ENCODE results near the gene PGBD5.

PGBD5 gene

GRCh38 chr1:230395932-230396331 lies 30.2 kb downstream of the PGBD5 start:
- no peak for DNase-seq

DNA sequence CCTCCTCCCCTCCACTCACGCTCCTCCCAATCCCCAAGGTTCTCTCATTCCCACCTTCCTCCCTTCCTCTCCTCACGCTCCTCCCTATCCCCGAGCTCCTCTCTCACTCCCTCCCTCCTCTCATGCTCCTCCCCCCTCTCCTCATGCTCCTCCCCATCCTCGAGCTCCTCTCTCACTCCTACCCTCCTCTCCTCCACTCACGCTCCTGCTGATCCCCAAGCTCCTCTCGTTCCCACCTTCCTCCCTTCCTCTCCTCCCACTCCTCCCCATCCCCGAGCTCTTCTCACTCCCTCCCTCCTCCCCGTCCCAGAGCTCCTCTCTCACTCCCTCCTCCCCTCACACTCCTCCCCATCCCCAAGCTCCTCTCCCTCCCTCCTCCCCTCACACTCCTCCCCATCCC lies 31.4 kb downstream of the PGBD5 start:
- DNase-seq = no peak

- DNase-seq = no peak
Measured at GRCh38 chr1:230394134-230394533, 32.0 kb downstream of the PGBD5 start.

GRCh38 chr1:230393722-230394121 lies 32.4 kb downstream of the PGBD5 start:
- no peak for DNase-seq

- no peak for DNase-seq
Measured at GRCh38 chr1:230392920-230393521, 33.1 kb downstream of the PGBD5 start.

- no peak for DNase-seq
Measured at GRCh38 chr1:230392536-230392909, 33.6 kb downstream of the PGBD5 start.

DNA sequence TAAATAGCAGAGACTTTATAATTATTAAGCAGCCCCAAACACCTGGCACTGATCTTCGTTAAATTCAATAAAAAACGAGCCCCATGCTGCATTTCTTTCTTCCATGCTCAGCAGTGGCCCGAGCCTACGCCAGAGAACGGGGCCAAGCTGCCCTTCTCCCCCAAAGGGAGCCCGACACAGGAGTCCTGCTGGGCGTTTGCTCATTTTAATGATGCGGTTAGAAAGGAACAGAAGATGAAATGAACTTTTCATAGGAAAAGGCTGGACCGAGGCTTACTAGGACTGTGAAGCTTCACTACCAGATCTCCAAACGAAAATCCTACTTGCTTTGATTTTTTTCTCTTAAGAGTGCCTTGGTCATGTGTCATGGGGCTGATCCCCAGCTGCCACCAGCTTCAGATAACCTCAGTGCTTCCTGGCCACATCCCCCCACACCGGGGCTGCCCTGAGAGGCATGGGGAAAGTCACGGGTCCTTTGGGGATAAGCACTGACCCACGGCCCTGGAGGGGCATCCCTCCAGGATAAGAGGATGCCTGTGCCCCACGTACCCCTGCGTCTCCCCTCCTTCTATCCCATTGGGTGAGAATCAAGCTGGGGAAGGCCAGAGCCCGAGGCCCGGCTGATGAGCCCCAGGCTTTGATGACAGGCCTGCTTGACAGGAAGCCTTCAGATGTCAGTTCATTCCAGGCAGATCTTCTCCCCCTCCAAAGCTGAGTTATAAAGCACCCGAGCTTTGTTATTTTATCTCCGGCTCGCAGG lies 34.2 kb downstream of the PGBD5 start:
- DNase-seq = no peak

GRCh38 chr1:230390371-230390770 lies 35.8 kb downstream of the PGBD5 start:
- DNase-seq = no peak

DNA sequence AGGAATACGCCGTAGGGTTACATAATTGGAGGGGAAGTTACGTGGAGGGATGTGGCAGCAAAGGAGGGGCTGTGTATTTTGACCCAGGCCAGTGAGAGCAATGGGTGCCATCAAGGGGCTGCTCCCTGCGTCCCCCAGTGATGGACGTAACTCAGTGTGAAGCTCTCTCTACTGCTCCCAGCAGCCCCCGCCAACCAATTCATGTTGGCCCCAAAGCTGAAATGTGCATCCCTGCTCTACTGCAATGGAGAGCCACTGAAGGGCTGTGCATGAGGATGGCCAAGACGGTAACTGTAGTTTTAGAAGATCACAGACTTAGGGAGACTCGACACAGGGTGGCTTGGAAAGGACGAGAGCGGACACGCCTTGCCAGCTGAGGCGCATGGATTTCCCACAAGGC lies 38.3 kb downstream of the PGBD5 start:
- DNase-seq = no peak

- DNase-seq = no peak
Measured at GRCh38 chr1:230387296-230387695, 38.8 kb downstream of the PGBD5 start.

- DNase-seq = no peak
Measured at GRCh38 chr1:230386637-230387262, 39.4 kb downstream of the PGBD5 start.

DNA sequence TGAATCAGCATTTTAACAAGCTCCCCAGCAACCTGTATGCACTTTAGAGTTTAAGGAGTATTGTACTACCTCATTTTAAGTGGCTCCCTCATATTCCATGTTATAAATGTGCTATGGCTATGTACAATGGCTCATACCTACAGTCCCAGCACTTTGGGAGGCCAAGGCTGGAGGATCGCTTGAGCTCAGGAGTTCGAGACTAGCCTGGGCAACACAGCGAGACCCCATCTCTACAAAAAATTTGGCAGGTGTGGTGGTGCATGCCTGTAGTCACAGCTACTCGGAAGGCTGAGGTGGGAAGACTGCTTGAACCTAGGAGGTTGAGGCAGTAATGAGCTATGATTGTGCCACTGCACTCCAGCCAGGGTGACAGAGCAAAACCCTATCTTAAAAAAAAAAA lies 40.2 kb downstream of the PGBD5 start:
- DNase-seq = no peak

GRCh38 chr1:230385158-230385450 lies 41.0 kb downstream of the PGBD5 start:
- no peak for DNase-seq

GRCh38 chr1:230384380-230385157 lies 41.6 kb downstream of the PGBD5 start:
- no peak for DNase-seq

DNA sequence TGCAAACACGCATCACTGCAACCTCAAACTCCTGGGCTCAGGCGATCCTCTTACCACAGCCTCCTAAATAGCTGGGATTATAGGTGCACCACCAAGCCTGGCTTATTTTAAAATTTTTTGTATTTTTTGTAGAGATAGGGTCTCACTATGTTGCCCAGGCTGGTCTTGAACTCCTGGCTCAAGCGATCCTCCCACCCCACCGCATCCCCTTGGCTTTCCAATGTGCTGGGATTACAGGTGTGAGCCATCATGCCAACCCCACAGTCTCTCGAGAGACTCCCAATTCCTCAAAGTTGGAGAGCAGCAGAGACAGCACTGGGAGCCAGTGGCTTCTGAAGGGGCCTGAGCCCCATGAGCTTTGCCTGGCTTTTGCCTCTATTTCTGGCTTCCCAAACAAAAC lies 42.7 kb downstream of the PGBD5 start:
- no peak for DNase-seq

GRCh38 chr1:230382001-230382491 lies 44.1 kb downstream of the PGBD5 start:
- no peak for DNase-seq

DNA sequence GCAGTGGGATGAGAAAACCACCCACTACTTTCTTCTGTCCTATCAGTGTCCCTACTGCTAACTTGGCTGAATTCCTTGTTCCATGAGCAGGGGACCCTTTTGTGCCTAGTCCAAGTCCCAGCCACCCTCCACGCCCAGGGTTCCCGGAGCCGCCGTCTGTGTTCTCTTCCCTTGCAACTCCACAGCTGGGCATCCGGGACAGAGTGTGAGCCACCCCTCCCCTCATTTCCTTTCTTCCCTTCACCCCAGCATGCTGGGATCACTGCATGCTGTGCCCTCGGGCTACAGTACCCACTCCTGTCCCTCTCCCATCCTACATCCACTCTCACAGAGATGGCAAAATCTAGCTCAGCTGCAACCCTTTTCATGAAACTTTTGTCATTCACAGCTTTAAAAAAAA lies 44.5 kb downstream of the PGBD5 start:
- DNase-seq = no peak

DNA sequence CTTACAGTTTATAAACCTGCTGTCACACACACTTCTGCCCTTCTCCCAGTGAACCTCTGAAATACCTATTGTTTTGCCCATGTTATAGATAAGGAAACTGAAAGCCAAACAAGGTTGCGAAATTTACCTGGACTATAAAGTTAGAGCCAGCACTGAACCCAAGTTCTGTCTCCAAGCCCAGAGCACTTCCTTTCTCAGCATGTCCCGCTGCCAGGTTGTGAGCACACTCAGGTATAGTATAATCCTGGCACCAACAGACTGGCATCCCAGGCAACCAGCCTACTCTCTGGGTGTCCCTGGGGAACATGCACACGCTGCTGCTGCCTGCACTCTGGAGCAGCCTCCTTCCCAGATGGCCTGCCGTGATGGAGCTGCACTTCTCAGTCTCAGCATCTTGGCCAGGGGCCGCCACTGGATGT lies 45.1 kb downstream of the PGBD5 start:
- DNase-seq = no peak

DNA sequence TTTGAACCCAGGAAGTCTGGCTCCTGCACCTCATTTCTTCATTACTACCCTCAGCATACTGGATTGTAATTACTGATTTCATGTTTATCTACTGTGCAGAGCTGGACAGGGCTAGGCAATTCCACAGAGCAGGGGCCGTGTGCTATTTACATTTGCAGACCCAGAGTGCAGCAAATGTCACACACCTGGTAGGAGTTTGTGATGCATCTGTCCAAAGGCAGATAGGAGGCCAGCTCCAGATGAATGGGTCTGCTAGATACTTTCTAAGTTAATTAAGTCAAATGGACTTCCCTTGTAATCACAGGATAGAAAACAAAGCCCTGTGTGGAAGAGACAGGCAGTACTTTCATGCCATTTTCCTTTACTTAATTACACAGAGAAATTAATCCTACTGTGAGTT lies 46.2 kb downstream of the PGBD5 start:
- DNase-seq = no peak

DNA sequence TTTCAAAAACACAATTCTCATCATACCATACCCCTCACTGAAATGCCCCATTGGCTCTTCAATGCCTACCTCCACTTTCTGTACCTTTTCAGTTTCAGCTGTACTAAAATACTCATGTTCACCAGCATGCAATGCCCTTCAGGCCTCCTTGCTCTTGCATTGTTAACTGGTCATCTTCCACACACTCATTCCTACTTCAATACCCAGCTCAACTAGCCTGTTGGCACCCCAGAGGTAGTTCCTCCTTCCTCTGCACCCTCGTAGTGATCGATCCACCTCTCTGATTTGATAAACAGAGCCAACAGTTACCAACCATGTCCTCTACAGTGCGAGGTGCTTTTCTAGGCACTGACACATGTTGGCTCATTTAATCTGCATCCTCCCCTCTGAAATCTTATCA lies 46.7 kb downstream of the PGBD5 start:
- DNase-seq = no peak

DNA sequence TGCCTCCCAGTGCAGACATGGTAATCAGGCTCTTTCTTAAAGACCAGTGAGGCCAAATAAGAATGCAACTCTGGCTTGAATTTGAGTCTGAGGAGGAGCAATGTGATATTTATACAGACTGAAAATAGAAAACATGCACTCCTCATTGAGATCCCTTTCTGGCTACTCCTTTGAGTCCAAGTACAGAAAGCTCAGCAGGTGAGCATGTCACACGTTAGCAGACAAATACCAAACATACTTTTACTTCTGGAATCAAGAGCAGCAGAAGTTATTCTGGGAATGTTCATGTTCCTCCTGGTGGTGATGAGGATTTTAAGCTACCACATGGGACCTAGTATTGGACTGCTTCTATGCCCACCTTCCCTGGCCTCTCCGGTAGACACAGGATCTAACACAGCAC lies 48.3 kb downstream of the PGBD5 start:
- no peak for DNase-seq

DNA sequence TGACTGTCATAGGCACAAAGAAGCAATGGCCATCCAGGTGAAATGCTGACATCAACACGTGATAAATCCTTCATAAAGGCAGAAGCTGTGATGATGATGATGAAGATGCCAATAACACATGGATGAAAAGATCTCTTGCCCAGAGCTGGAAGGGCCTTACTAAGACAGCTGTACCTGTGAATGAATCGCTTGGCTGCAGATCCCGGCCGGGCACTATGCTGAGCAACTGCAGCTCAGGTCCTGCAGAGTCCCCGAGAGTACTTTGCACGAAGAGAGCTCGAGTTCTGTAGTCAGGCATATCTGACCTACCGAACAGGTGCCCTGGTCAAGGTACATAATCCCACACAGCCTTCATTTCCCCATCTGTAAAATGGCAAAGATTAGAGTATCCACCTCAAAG lies 48.8 kb downstream of the PGBD5 start:
- DNase-seq = no peak

DNA sequence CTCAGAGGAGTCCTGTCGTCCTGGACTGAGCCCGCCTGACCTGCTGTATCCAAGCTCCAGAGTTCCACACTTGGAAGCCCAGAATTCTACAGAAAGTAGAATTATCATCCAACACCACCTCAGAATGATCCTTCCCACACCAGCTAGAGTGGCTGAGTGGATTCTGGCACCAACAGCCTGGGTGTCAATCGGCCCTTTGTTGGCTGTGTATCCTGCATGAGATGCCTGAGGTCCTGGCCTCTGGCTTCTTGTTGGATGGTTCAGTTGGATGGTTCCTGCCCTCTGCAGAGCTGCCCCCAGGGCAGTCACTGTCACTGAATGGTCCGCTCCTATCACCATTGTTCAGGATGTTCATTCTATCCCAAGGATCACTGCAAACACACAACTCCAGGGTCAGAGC lies 49.8 kb downstream of the PGBD5 start:
- no peak for DNase-seq

GRCh38 chr1:230375780-230376179 lies 50.4 kb downstream of the PGBD5 start:
- no peak for DNase-seq

Measured in CD4-positive, alpha-beta T cell treated with Interleukin-12 subunit alpha and Interleukin-12 subunit beta, for 1 hour (primary cell).